GM11168 (cell line): ENCODE results near the gene MEGF6.

Source experiments
- in situ Hi-C: fragments of 300-500 bp; cut with MboI; formaldehyde crosslinking; loops from one replicate; pipeline ENCODE4 v1.12.0; 2022; ENCODE audit warnings: low sequenced_read_pairs; ENCODE audit not compliant: unreplicated experiment

The MEGF6 gene

DNA sequence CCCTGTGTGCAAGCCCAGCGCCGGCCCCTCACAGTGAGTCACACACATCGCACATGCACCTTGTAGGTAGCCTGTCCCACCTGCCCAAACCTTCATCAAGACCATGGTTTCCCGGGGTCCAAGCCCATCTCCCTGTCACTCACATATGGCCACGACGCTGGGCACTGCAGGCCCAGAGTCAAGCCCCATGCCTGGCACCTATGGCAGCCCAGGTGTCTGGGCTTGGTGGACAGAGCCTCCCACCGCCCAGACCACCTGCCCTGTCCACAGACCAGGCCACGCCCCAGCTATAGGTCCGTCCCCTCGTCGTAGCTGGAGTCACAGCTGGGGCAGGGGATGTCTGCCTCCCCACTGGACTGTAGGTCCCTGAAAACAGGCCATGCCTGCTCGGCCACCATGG, 48.2 kb downstream of the MEGF6 start:
- in situ Hi-C loops: no loop called here

DNA sequence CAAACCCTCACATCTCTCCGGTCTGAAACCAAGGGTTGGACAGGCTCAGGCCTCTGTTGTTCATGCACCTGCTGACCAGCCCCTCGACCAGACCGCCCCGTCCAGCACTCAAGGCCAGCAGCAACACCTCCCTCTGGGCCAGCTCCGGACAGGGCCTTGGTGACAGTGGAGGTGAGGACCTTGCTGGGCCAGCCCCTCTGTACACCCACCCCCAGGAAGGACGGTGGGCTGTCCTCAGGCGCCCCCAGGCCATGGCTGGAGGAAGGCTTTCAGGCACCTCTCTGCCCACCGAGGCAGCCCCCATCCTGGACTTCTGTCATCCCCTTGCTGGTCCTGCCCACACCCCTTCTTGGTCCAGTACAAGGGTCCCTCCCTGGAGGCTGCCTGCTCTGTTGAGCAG, 48.6 kb downstream of the MEGF6 start:
- in situ Hi-C loops: no loop called here

DNA sequence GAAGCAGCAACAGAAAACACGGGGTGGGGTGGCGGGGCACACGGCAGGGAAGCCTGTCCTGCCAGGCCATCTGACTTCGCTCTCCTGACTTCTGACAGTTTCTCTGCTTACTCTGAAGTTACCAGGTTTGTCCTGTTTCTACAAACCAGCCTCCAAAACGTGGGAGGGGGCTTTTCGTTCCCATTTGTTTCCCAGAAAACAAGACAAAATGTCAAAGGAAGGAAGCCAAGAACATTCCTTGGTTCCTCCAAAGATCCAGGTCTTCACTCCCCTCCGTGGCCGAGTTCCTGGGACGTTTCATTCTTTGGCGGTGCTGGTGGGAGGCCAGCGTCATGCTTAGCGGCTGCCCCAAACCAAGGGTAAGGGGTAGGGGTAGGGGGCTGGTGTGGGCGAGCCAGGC, 49.6 kb downstream of the MEGF6 start:
- in situ Hi-C loops: no loop called here

DNA sequence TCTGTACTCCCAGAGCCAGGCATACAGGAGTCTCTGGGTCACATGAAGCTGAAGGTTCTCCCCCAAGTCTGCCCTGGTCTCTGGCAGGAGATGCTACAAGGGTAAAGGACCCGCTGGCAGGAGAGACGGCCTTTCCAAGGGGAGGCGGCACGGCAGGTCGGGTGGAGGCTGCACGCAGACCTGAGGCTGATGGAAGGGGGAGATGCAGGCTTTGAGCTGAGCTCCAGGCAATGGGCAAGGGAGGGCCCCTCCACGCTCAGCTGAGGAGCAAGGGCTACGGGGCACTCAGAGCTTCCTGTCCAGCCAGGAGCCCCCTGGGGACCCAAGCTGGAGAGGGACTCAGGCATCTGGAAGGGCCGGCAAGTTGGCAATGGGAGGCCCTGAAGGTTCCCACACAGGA, 50.3 kb downstream of the MEGF6 start:
- in situ Hi-C loops: no loop called here

DNA sequence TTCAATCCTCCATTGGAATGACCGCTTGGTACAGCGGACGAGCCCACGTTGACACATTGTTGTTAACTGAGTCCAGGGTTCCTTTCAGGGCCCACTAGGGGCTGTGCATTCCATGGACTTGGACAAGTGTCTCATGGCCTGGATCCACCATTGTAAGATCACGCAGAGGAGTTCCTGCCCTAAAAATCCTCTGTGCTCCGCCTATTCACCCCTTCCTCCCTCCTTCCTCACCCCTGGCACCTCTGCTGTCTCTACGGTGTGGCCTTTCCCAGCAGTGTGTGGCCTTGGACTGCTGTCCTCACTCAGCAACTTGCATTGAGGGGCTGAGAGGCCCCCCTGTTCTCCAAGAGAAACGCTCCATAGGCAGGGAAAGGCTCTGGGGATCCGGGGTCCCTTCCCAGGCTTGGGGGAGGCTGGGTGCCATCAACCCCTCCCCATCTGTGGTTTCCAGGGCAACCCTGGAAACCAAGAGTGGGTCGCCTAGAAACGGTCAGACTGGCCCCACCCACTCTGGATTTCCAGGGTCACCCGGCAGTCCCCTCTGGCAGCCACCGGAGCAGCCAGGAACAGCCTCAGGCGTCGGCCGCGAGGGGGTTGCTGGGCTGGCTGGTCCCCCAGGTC, 50.9 kb downstream of the MEGF6 start:
- in situ Hi-C loops: no loop called here

DNA sequence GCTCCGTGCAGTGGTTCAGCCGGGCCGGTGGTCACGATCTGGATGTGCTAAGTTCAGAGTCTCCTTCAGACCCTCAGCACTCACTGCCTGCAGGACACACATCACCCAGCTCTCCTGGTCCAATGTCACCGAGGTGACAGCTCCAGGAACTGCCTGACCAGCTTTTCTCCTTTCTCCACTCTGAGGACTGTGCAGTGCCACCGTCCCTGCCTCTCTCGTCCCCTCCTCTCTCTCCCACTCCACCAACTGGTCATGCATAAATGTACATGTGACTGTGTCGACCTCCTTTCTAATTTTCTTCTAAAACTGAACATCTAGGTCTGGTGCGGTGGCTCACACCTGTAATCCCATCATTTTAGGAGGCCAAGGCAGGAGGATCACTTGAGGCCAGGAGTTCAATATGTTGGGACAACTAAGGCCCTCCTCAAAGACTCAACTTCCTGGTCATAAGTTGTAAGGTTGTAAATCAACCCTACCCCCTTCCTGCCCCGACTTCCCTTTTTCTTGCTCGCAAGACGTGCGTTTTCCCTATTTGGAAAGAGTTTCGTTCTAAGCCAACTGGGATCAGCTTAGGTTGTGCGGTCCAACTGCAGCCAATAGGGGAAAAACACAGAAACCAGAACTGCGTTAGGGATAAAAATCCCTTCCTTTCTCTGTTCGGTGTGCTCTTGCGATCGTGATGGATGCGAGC, 53.1 kb downstream of the MEGF6 start:
- in situ Hi-C loops: no loop called here

DNA sequence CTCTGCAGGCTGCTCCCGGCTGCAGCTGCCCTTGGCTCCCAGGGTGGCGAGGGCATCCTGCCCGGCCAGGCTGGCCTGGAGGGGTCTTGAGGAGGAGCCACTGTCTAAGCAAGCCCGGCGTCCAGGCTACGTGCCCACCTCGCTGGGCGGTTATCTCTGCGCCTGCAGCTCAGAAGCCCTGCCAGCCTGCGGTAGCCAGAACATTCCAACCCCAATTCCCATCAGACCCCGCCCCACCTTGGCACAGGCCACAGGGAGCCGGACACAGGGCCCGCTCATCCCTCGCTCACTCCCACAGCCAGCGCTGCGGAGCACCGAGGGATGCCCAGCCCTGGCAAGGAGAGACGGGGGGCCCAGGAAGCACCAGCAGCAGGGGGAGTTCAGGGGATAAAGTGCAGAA, 53.9 kb downstream of the MEGF6 start:
- in situ Hi-C loops: no loop called here

DNA sequence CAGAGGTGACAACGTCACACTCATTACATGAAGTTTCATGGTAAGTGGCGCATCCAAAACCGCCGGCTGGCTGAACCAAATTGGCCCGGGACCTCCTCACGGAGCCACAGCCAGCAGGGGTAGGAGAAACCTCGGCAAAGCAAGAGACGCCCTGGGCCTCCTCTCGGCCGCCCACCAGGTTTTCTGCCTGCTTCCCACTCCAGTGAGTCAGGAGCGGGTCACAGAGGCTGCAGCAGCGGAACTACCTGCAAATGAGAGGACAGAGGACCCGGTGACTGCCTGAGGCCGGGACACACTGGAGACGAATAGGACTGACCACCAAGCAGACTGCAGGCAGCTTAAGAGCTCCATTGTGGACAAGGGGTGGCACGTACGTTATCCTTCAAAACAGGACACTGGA, 55.0 kb downstream of the MEGF6 start:
- in situ Hi-C loops: no loop called here

DNA sequence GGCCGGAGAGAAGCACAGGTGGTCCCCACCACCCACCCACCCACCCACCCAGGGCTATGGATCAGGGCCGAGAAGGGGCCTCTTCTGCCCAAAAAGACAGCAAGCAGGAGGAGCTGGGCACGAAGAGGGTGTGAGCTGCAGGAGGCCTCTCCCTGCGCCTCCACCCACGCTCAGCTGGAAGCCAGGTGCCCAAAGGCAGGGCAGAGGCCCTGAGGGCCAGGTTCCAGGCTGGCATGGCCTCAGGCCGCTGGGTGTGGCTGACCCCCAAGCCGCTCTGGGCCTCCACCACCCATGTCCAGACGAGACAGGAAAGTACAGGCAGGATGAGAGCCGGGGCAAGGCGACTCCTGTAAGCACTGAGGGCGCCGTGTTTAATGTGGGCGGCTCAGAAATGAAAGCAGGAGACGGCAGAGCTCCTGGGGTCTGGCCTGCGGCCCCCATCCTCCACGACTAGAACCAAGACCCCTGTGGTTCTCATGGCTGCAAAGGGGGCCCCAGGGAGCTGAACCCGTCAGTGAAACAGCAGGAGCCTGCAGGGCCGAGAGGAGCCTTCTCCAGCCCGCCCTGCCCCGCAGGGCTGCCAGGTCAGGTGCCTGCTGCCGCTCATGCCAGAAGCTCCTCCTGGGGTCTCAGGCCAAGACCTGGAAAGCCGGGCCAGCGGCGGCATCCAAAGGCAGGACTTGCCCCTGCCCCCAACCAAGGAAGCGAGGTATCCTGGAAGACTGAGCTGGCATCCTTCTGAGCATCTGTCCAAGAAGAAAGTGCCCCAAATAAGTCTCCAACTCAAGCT, 56.0 kb downstream of the MEGF6 start:
- in situ Hi-C loops: no loop called here

DNA sequence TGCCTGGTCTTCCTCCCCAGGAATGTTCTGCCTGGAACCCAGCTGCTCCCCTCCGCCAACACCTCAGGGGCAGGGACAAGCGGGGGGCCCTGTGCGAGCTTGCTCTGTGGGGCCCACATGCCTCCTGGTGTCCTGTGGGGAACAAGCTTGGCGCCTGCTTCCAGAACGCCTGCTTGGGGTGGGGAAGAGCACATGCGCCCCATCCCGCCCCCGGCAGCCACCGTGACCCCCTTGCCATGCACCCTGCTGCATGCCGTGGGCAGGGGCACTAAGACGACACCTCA, 57.4 kb downstream of the MEGF6 start:
- in situ Hi-C loops: no loop called here

DNA sequence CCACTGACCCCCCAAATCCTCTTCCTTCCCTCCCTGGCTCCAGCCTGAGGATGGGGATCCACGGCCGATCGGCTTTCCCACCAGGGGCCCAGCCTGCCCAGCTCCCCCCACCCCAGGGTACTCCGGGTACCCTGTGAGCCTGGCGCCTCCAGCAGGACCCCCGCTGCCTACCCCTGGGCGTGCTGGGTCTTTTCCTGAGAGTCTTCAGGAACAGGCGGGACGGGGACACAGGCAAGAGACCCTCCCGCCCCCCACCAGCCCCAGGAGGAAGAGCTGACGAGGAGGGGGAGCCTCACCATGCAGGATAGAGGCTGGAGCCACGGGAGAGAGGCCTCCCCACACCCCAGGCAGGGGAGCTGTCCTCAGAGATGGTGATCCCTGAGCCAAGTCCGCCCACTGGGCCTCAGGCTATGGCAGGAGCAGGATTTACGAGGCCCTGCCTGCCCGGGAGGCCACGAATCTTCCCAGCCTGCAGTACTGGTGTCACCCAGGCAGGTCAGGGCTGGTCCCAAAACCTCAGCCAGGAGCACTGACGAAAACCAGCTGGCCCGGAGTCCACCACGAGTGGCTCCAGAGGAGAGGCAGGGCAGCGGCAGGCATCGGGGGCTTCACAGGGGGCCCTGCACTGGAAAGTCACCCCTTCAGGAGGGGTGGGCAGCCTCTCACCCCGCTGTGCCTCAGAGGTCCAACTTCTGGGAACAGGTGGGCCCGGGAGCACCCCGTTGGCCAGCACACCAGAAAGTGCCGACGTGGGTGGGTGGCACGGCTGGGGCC, 58.0 kb downstream of the MEGF6 start:
- in situ Hi-C loops: no loop called here

DNA sequence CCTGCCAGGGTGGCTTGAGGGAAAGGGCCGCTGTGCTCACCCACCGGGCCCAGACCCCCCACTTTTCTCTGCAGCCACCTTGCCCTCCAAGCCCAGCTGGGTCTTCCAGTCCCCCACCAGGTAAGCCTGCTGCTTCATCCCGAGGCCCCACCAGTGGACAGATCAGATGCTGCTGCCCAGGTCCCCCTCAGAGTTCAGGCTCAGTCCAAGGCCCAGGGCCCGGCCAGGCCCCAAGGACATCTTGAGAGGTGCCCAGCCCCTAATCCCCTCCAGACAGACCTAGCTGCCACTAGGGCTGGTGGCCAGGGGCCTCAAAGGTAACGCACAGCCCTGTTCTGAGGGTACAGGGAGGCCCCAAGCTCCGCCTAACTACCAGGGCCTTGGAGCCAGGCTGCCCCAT, 58.6 kb downstream of the MEGF6 start:
- in situ Hi-C loops: no loop called here

DNA sequence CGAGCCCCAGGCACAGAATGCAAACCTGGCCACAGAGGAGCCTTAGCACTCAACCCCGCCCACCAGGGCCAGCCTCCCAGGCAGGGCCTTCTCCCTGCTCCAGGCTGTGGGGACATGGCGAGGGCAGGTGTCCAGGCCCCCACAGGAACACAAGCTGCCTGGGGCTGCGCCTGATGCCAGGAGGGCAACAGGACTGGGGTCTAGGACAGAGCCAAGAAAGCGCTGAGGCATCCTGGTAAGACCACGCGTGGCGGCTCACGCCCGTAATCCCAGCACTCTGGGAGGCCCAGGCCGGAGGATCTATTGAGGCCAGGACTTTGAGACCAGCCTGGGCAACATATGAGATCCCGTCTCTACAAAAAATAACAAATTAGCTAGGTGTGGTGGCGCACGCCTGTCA, 59.1 kb downstream of the MEGF6 start:
- in situ Hi-C loops: no loop called here

DNA sequence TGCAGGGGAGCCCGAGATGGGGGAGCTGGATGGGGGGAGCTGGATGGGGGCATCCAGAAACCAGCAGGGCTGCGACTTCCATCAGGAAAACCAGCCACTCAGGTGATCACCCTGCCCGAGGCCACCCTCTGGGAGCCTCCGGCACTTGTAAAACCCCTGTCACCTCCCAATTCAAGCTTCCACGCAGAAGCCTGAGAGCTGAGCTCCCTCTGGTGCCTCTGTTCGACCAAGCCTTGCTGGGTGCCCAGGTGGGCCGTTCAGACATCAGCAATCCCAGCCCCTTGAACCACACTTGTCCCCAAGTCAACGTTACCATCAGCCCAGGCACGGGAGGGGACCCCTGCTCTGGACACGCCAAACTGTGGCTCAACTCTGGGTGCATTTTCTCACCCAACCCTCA, 59.6 kb downstream of the MEGF6 start:
- in situ Hi-C loops: no loop called here

DNA sequence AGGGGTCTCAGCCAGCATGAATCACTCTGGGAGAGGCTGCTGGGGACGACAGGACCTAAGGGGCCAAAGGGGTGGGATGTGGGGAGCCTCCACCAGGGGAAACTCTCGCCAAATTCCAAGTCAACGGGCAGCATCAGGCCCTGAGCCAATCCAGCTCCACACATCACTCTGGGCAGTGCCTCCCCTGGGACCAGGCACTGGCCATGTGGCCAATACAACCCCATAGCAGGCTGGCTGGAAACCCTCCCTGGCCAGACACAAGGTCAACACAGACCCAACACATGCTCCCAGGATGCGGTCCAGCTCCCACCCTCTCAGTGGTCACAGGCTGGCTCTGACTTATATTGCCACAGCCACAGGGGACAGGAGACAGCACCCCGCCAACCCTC, 60.0 kb downstream of the MEGF6 start:
- in situ Hi-C loops: no loop called here

DNA sequence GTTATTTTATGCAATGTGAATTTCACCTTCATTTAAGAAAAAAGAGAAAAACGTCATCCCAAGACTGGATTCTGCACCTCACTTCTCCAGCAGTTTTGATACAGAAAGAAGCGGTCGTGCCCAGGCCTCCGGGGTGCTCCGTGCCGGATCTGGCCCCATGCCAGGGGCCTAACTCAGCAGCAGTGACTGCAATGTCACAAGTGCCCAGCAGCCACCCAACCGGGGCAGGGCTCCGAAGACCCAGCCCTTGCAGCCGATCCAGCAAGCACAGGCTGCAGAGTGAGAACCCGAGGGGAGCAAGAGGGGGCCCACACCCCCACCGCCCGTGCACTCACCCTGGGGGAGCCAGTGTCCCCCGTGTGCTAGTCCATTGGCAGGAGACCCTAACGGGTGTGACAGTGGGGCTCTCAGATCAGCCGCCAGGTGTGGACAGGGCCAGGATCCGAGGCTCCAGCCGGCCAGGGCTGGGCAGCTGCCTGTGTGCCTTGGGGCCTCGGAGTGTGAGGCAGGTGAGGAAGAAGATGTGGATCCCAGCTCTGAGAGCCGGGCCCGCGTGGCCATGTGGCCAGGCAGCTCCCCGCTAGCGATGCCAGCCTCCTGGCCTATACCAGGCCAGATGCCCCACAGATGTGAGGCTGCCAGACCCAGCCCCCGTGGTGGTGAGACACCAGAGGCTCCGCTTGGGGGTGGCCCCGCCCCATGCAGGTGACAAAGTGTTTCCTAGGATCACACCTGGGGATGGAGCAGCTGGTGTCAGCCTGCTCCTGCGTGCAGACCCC, 60.6 kb downstream of the MEGF6 start:
- in situ Hi-C loops: no loop called here

DNA sequence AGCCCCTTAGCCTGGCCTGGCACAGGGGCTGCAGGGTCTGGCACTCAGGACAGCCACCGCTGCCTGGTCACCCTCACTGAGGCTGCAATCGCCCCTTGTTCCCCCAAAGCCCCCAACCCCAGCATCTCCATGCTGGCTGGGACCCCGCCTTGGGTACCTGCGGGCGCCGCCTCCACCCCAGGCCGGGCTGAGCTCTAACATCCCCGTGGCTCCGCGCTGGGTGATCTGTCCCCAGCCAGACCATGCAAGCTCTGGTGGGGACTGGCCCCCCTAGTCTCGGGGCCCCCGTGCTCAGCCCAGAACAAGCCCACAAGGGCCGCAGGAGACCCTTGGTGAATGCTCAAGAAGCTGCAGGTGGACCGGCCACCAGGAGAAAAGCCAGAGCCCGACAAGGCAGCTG, 62.4 kb downstream of the MEGF6 start:
- in situ Hi-C loops: no loop called here

DNA sequence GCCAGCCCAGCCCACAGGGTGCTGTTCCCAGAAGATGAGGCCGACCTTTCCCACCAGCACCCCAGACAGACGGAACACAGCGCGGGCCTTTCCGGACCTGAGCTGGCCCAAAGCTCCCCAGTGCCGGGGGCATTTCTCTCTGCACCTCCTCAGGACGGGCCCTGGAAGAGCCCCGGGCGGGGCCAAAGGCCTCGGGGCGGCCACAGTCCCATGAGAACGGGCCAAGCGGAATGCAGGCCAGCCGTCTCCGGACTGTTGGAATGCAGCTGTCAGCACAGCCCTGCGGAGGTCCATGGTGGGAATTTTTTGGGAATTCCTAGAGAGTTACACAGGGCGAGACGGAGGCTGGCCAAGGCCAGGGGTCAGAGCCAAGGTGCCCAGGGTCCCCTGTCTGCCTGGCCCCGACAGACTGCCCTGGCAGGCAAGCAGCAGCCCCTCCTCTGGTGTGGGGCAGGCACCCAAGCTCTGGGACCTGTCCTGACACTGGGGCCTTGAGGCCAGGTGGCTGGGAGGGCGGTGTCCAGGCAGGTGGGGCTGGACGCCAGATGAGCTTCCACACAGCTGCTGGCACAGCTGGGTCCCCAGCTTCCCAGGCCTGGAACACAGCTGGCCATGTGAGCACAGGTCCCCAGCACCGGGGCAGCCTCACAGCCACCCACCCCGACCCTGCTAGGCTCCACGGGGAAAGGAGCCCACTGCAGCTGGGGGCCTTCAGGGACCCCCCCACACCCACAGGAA, 63.0 kb downstream of the MEGF6 start:
- in situ Hi-C loops: no loop called here

DNA sequence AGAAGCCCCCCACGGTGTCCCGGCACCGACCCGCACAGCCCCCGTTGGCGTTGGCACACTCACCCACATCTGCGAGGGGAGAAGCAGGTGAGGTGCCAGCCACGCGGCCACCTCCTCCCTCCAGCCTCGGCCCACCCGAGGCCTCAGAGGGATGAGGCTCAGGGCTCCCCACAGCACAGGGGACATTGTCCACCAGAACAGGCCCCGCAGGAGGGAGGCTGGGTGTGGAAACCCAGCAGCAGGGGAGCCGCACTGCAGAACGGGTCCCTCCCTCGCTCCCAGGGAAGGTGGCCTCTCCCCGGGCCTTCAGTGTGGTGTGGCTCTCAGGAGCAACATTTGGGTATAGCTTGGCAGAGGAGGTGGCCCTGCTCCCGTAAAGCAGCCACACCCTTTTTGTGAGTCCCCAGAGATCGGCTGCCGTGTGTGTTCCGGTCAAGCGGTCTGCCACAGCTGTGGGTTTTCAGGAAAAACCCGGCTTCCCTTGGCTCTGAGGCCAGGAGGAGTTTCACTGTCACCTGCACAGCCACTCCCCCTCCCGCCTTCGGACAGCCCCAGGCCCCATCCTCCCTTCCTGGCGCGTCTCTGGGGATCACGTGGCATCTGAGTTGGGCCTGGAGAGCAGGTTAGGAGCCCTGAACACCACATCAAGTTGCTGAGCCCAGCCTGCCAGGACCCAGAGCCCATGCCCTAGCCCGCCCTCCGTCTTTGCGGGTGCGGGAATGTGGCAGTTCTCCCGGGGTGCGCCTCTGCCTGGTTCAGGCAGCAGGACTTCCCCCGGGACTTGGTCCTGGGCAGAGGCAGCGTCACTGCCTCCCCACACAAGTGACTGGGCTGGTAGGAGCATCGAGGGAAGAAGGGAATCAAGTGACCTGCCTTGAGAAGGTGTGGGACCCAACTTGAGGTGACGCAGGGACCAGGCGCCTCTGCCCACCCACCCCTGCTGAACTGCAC, 64.0 kb downstream of the MEGF6 start:
- in situ Hi-C loops: no loop called here
